OCI-LY7 (cell line): ENCODE data around the gene SUGP2. TPM values are rescaled to one million over a fixed set of nuclear protein-coding genes. Genes with fewer than 3 reads are reported as not detected.

Experiments used
- BruUV-seq: library from RNA; stranded (reverse); fragments of 400-500 nt; replicated peaks from 2 replicates; lab custom pipeline; 2021; lab: Mats Ljungman, UMichigan
- CTCF ChIA-PET: fragments of 300-600 bp; sonication (Branson Sonifier 250); formaldehyde crosslinking; loops from one replicate; lab custom pipeline; 2022; ENCODE audit warnings: antibody characterized with exemption; ENCODE audit not compliant: unreplicated experiment; lab: Charles Lee
- POLR2A ChIA-PET: fragments of 300-600 bp; sonication (Branson Sonifier 250); formaldehyde crosslinking; loops from one replicate; lab custom pipeline; 2022; ENCODE audit warnings: antibody characterized with exemption; lab: Charles Lee
- DNase-seq: peaks from one replicate; pipeline ENCODE4 v3.0.0-alpha.2; 2015; ENCODE audit warnings: low spot score
- H2AFZ ChIP-seq: fragments of 200-600 bp; sonication (generic), shearing (Covaris generic); 2 replicates; pipeline ENCODE4 v1.6.1; 2014; ENCODE audit warnings: mild to moderate bottlenecking, antibody characterized with exemption, low read length, moderate library complexity
- H3K27ac ChIP-seq: fragments of 200-600 bp; sonication (generic); 2 replicates; pipeline ENCODE4 v1.5.1; 2014; ENCODE audit warnings: mixed run types, low read depth, mild to moderate bottlenecking, moderate library complexity, low read length, inconsistent platforms; ENCODE audit not compliant: poor library complexity, severe bottlenecking
- H3K36me3 ChIP-seq: fragments of 200-600 bp; sonication (generic); 2 replicates; pipeline ENCODE4 v1.6.1; 2014; ENCODE audit warnings: mild to moderate bottlenecking, antibody characterized with exemption, low read length, moderate library complexity, mixed read lengths; ENCODE audit not compliant: insufficient read depth
- H3K4me1 ChIP-seq: fragments of 200-600 bp; sonication (generic); 2 replicates; pipeline ENCODE4 v1.5.1; 2014; ENCODE audit warnings: mild to moderate bottlenecking, low read length; ENCODE audit not compliant: insufficient read depth, poor library complexity, severe bottlenecking
- H3K4me2 ChIP-seq: fragments of 200-600 bp; sonication (generic); 2 replicates; pipeline ENCODE4 v1.6.1; 2014; ENCODE audit warnings: mild to moderate bottlenecking, low read length
- H3K4me3 ChIP-seq: fragments of 200-600 bp; sonication (generic); 2 replicates; pipeline ENCODE4 v1.5.1; 2014; ENCODE audit warnings: mild to moderate bottlenecking, low read depth, low read length; ENCODE audit not compliant: poor library complexity, severe bottlenecking
- H3K79me2 ChIP-seq: fragments of 200-600 bp; sonication (generic); 2 replicates; pipeline ENCODE4 v1.6.1; 2016; ENCODE audit warnings: low read depth, mild to moderate bottlenecking, low read length, moderate library complexity, mixed read lengths; ENCODE audit not compliant: insufficient read depth
- H3K9me2 ChIP-seq: fragments of 200-600 bp; sonication (generic); 2 replicates; pipeline ENCODE4 v1.6.1; 2016; ENCODE audit warnings: mild to moderate bottlenecking, low read length, mixed read lengths; ENCODE audit not compliant: insufficient read depth
- H3K9me3 ChIP-seq: fragments of 200-600 bp; sonication (generic); 2 replicates; pipeline ENCODE4 v1.6.1; 2014; ENCODE audit warnings: mild to moderate bottlenecking, mixed run types, low read length, mixed read lengths
- H4K20me1 ChIP-seq: fragments of 200-600 bp; sonication (generic); 2 replicates; pipeline ENCODE4 v1.6.1; 2014; ENCODE audit warnings: mild to moderate bottlenecking, antibody characterized with exemption, low read length, moderate library complexity, mixed read lengths; ENCODE audit not compliant: insufficient read depth
- CTCF ChIP-seq: fragments of 200-600 bp; sonication (generic); conservative IDR thresholded peaks from 2 replicates; pipeline ENCODE4 v1.5.1; 2014; ENCODE audit warnings: mild to moderate bottlenecking, antibody characterized with exemption, low read length, moderate library complexity, mixed read lengths
- EZH2phosphoT487 ChIP-seq: fragments of 200-600 bp; sonication (generic); IDR thresholded peaks from 2 replicates; pipeline ENCODE4 v1.6.1; 2018; ENCODE audit warnings: low read depth, borderline replicate concordance, mild to moderate bottlenecking, mixed run types, antibody characterized with exemption, low read length, moderate library complexity, mixed read lengths
- intact Hi-C: fragments of 100-400 bp; cut with micrococcal nuclease; formaldehyde crosslinking; loops from one replicate; pipeline ENCODE4 v1.10.0; 2022; ENCODE audit not compliant: unreplicated experiment
- total RNA-seq, 2 experiments: library from RNA; depleted of rRNA in 1 of 2; stranded (reverse); fragments of >200 nt in 1 of 2; shearing (Covaris generic) in 1 of 2; gene quantifications; 2 replicates each; pipeline ENCODE4 v1.2.3, GENCODE V29; 2014 to 2022

SUGP2 gene
- total RNA-seq, 2 experiments from 2014 or later, result 111 to 229 TPM

- intact Hi-C loops, result loop anchor here (5.0 kb wide), 1 partner anchor 47 kb away; the partner anchor contains the start of gene HOMER3
Measured at GRCh38 chr19:18989316-18989715, 44.0 kb downstream of the SUGP2 start.

DNA sequence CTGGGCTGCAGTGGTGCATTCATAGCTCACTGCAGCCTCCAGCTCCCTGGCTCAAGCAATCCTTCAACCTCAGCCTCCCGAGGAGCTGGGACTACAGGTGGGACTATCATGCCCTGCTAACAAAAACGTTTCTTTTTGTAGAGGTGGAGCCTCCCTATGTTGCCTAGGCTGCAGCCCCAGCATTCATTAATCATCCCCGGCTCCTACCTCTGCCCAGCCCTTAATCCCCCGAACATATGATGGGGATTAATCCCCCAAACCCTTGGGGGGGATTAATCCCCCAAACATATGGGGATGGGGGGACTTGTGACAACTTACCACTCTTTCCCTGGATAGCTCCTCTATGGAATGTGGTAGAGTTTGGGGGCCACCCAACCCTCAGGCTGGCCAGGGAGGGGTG is 45.9 kb downstream of the SUGP2 start:
- no peak overlapping the region for H3K27ac ChIP-seq
- ChIA-PET CTCF (interaction anchor here (0.5 to 0.6 kb wide), 2 partner anchors 60 to 90 kb away, joined by 3 read pairs; no protein-coding TSS in a partner anchor), POLR2A (interaction anchor here (0.6 to 1.6 kb wide), 3 partner anchors 10 to 68 kb away, joined by 3 to 8 read pairs (median 3); partner anchors contain the start of genes COPE and DDX49)
- no peaks in the 10 kb centered on the region for H3K79me2 ChIP-seq
- intact Hi-C loops, result loop anchor here (2.0 to 5.0 kb wide), 2 partner anchors 45 to 93 kb away; partner anchors contain the start of gene HOMER3
- peaks cover 14% of the 10 kb centered on the region for H3K36me3 ChIP-seq
- H3K4me3 ChIP-seq, result no peak overlapping the region
- no peak overlapping the region for H3K4me2 ChIP-seq
- H3K9me2 ChIP-seq, result no peaks in the 10 kb centered on the region
- H4K20me1 ChIP-seq, result no peaks in the 10 kb centered on the region
- no peak overlapping the region for H2AFZ ChIP-seq
- H3K9me3 ChIP-seq, result no peaks in the 10 kb centered on the region
- no peak for DNase-seq
- BruUV-seq, result no TSS peak
- TF ChIP-seq EZH2phosphoT487, result no peak
- no peak for TF ChIP-seq CTCF
- H3K4me1 ChIP-seq, result no peaks in the 10 kb centered on the region

More at GRCh38 chr19:18989316-18989715, 44.0 kb downstream of the SUGP2 start:
- Histone ChIP-seq H3K4me1 (no peaks in the 10 kb centered on the region), H3K79me2 (no peaks in the 10 kb centered on the region), H2AFZ (no peak overlapping the region), H4K20me1 (no peaks in the 10 kb centered on the region), H3K27ac (no peak overlapping the region), H3K36me3 (peaks cover 33% of the 10 kb centered on the region), H3K9me2 (no peaks in the 10 kb centered on the region), H3K4me3 (no peak overlapping the region), H3K9me3 (no peaks in the 10 kb centered on the region), H3K4me2 (no peak overlapping the region)
- no peak for TF ChIP-seq CTCF
- TF ChIP-seq EZH2phosphoT487, result no peak
- CTCF ChIA-PET, result interaction anchor here (0.5 kb wide), 1 partner anchor 98 kb away, joined by 9 read pairs; no protein-coding TSS in a partner anchor
- POLR2A ChIA-PET, result no interaction called here
- no TSS peak for BruUV-seq
- DNase-seq, result no peak

DNA sequence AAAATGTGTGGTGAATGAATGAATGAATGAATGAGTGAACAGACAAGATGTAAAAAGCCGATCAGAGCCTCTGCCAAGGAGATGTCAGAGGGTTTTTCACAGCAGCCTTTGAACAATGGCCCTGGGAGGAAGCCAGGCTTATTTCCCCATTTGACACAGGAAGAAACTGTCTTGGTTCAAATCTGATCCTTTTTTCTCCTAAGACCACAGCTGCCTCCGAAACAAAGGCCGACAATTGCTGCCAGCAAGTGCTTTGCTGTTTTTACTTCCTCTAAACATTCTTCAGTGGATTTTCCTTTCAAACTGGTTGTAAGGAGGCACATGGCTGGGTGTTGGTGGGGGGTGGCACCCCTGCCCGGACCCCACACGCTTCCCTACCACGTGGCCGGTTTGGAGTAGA is 48.1 kb downstream of the SUGP2 start:
- no peak overlapping the region for H3K4me2 ChIP-seq
- BruUV-seq, result no TSS peak
- no peaks in the 10 kb centered on the region for H3K9me2 ChIP-seq
- H2AFZ ChIP-seq, result 0 out of 2 replicates have a peak overlapping the region, but pooled peaks have one; percentile 33
- H3K4me3 ChIP-seq, result no peak overlapping the region
- intact Hi-C loops, result loop anchor here (5.0 kb wide), 1 partner anchor 43 kb away; the partner anchor contains the start of gene HOMER3
- no peak for TF ChIP-seq EZH2phosphoT487
- no peak for TF ChIP-seq CTCF
- no peak overlapping the region for H3K27ac ChIP-seq
- H3K79me2 ChIP-seq, result no peaks in the 10 kb centered on the region
- H3K9me3 ChIP-seq, result no peaks in the 10 kb centered on the region
- H3K36me3 ChIP-seq, result no peaks in the 10 kb centered on the region
- no peaks in the 10 kb centered on the region for H4K20me1 ChIP-seq
- ChIA-PET POLR2A (interaction anchor here (0.7 kb wide), 1 partner anchor 135 kb away, joined by 3 read pairs; no protein-coding TSS in a partner anchor), CTCF (no interaction called here)
- DNase-seq, result no peak
- H3K4me1 ChIP-seq, result no peaks in the 10 kb centered on the region
